ENCODE measurements around the gene LHX5. TPM values are rescaled to one million over a fixed set of nuclear protein-coding genes. Genes with fewer than 3 reads are reported as not detected.

LHX5 gene
- polyA plus RNA-seq (2013, experiment 1 of 2), result 8.4 TPM
- polyA plus RNA-seq (2013, experiment 2 of 2), result 8.3 TPM

DNA sequence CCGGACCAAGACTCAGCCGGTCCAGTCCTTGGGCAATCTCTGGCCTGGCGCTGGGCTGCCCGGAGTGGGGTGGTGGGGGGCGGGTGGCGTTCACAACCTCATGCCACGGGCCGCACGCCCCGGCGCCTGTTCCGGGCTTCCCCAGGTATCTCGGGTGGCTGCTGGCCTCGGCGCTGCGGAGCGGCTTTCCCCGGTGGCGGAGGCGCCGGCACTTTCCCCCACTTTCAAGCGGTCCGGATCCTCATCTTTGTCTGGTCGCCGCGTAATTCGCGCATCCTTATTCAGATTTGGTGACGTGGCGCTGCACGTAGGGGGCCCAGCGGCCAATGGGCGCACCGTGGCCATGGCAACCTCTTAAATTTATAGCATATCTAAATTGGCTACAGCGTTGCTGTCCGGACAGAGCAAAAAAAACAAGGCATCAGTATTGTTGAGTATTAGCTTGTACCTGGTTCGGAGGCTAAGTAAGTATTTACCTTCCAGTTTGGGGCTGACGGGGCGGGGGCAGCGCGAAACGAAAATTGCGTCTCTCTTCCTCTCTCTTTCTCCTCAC, at the start of gene LHX5:
Gene LHX5 (minus strand): TSS at position 253 of the 553 bp plus-strand sequence. CDS start 373 bp downstream, outside the sequence.
- H3K4me3 ChIP-seq (ENCODE audit: low read length in 2 of 2), result peak within 1 kb of the TSS in 1 of 2 donors; percentile 83

DNA sequence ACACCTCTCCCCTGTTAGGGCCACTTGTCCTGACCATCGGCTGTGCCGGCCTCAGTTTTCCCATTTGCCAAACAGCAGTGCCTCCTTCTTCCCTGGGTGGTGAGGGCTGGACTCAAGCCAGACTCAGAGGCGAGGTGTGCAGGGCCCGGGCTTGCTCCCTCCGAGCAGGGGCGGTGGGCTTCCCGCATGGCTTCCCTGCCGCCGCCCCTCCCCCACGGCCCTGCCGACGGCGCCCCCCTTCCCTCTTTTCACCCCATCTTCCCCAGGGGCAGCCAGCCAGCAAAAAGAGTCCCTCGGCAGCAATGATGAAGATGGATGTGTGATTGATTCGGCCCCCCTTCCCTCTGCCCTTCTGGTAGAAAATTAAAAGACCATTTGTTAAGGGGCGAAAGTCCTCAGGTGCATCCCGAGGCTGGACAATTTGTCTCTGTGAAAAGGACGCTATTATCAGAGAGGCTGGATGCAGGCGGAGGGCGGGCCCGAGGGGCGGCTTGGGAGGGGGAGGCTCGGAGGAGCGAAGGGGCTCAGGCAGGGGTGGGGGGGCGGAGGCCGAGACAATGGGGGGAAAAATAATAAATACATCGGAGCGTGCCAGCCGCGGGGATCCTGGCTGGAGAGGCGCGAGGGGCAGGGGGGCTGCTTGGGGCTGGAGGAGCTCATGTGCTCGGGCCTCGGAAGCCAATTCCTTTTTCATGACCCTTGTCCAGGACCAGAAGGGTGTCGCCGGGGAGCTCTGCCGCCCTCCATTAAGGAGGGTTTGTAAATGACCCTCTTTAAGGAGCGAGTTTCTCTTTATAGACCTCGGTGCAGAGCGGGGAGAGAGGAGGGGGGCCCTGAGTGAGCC, 48.0 kb upstream of the LHX5 start:
- H3K9me3 ChIP-seq (replicated peaks in 1 of 2; ENCODE audit: control insufficient read depth in 2 of 2, insufficient read depth in 1 of 2, low read depth in 1 of 2, low read length in 2 of 2), result peaks cover 5 to 8% of the 10 kb centered on the region in 2 donors
- no peak overlapping the region for H2BK15ac ChIP-seq (ENCODE audit: low read length)
- peak overlapping the region; percentile 34 for H3K27ac ChIP-seq (replicated peaks; ENCODE audit: low read length)
- H2BK120ac ChIP-seq (ENCODE audit: low read depth, low read length), result peak overlapping the region; percentile 38
- no peak overlapping the region for H3K14ac ChIP-seq (ENCODE audit: low read length)
- no peak overlapping the region for H3K4me3 ChIP-seq (ENCODE audit: low read length in 2 of 2)
- peaks cover 0 to 21% of the 10 kb centered on the region in 2 donors for H3K4me1 ChIP-seq (ENCODE audit: control insufficient read depth in 2 of 2, insufficient read depth in 1 of 2, low read depth in 1 of 2, low read length in 2 of 2)
- no peak overlapping the region for H3K9ac ChIP-seq (ENCODE audit: low read depth, low read length, poor library complexity)
- H3K18ac ChIP-seq (ENCODE audit: low read length), result peak overlapping the region; percentile 95
- peaks cover 0 to 91% (median 3%) of the 10 kb centered on the region in 3 experiments for H3K27me3 ChIP-seq (ENCODE audit: control insufficient read depth in 3 of 3, insufficient read depth in 3 of 3, low read depth in 1 of 3, low read length in 3 of 3)
- H2BK5ac ChIP-seq (ENCODE audit: low read length), result no peak overlapping the region
- peak overlapping the region; percentile 29 for H2AFZ ChIP-seq (ENCODE audit: low read length)
- peaks cover 2% of the 10 kb centered on the region for H3K79me1 ChIP-seq (ENCODE audit: low read depth, low read length)
- no peak overlapping the region for H2BK12ac ChIP-seq (ENCODE audit: low read length)
- peak overlapping the region; percentile 53 for H3K4me2 ChIP-seq (ENCODE audit: insufficient read depth, low read length, poor library complexity, severe bottlenecking)
- no peak overlapping the region for H4K8ac ChIP-seq (ENCODE audit: low read depth, low read length)
- no peak overlapping the region for H4K91ac ChIP-seq (ENCODE audit: low read depth, low read length, poor library complexity)
- no CpG with 5 or more reads among the region's 40 CpGs for WGBS, 2 donors (ENCODE audit: extremely low coverage in 2 of 2, insufficient read length in 2 of 2, insufficient replicate concordance in 1 of 2)
- no peak overlapping the region for H3K23ac ChIP-seq (ENCODE audit: low read depth, low read length, poor library complexity)
- DNase-seq (ENCODE audit: low spot score), result peak; percentile 44
- peak overlapping the region; percentile 72 for H2AK5ac ChIP-seq (ENCODE audit: low read depth, low read length)
- no peak overlapping the region for H3K4ac ChIP-seq (ENCODE audit: low read length)
- H3K36me3 ChIP-seq (replicated peaks in 1 of 2; ENCODE audit: control insufficient read depth in 2 of 2, insufficient read depth in 2 of 2, low read length in 2 of 2), result no peaks in the 10 kb centered on the region

More for the DNA sequence above, at the start of gene LHX5:
- H3K36me3 ChIP-seq (replicated peaks in 1 of 2; ENCODE audit: control insufficient read depth in 2 of 2, insufficient read depth in 2 of 2, low read length in 2 of 2), result peaks cover 0 to 5% of the 10 kb centered on the region in 2 donors
- peaks cover 6 to 51% of the 10 kb centered on the region in 2 donors for H3K4me1 ChIP-seq (ENCODE audit: control insufficient read depth in 2 of 2, insufficient read depth in 1 of 2, low read depth in 1 of 2, low read length in 2 of 2)
- peak within 1 kb of the TSS; percentile 92 for H3K18ac ChIP-seq (ENCODE audit: low read length)
- peaks cover 11% of the 10 kb centered on the region for H3K79me1 ChIP-seq (ENCODE audit: low read depth, low read length)
- H2AFZ ChIP-seq (ENCODE audit: low read length), result peak within 1 kb of the TSS; percentile 43
- peak within 1 kb of the TSS; percentile 66 for H2BK12ac ChIP-seq (ENCODE audit: low read length)
- H3K4me2 ChIP-seq (ENCODE audit: insufficient read depth, low read length, poor library complexity, severe bottlenecking), result peak within 1 kb of the TSS; percentile 98
- H3K4ac ChIP-seq (ENCODE audit: low read length), result peak within 1 kb of the TSS; percentile 26
- peak within 1 kb of the TSS; percentile 56 for H3K23ac ChIP-seq (ENCODE audit: low read depth, low read length, poor library complexity)
- H2BK5ac ChIP-seq (ENCODE audit: low read length), result peak within 1 kb of the TSS; percentile 77
- H3K14ac ChIP-seq (ENCODE audit: low read length), result peak within 1 kb of the TSS; percentile 14
- H3K9me3 ChIP-seq (replicated peaks in 1 of 2; ENCODE audit: control insufficient read depth in 2 of 2, insufficient read depth in 1 of 2, low read depth in 1 of 2, low read length in 2 of 2), result peaks cover 0 to 3% of the 10 kb centered on the region in 2 donors
- no peak within 1 kb of the TSS for H4K91ac ChIP-seq (ENCODE audit: low read depth, low read length, poor library complexity)
- H2BK15ac ChIP-seq (ENCODE audit: low read length), result peak within 1 kb of the TSS; percentile 78
- H2BK120ac ChIP-seq (ENCODE audit: low read depth, low read length), result no peak within 1 kb of the TSS
- no CpG with 5 or more reads among the region's 43 CpGs for WGBS, 2 donors (ENCODE audit: extremely low coverage in 2 of 2, insufficient read length in 2 of 2, insufficient replicate concordance in 1 of 2)
- no peak within 1 kb of the TSS for H4K8ac ChIP-seq (ENCODE audit: low read depth, low read length)
- H3K9ac ChIP-seq (ENCODE audit: low read depth, low read length, poor library complexity), result peak within 1 kb of the TSS; percentile 92
- peak; percentile 77 for DNase-seq (ENCODE audit: low spot score)
- H3K27ac ChIP-seq (replicated peaks; ENCODE audit: low read length), result peak within 1 kb of the TSS; percentile 13
- peak within 1 kb of the TSS; percentile 68 for H2AK5ac ChIP-seq (ENCODE audit: low read depth, low read length)
- H3K27me3 ChIP-seq (ENCODE audit: control insufficient read depth in 3 of 3, insufficient read depth in 3 of 3, low read depth in 1 of 3, low read length in 3 of 3), result peaks cover 12 to 100% (median 77%) of the 10 kb centered on the region in 3 experiments

DNA sequence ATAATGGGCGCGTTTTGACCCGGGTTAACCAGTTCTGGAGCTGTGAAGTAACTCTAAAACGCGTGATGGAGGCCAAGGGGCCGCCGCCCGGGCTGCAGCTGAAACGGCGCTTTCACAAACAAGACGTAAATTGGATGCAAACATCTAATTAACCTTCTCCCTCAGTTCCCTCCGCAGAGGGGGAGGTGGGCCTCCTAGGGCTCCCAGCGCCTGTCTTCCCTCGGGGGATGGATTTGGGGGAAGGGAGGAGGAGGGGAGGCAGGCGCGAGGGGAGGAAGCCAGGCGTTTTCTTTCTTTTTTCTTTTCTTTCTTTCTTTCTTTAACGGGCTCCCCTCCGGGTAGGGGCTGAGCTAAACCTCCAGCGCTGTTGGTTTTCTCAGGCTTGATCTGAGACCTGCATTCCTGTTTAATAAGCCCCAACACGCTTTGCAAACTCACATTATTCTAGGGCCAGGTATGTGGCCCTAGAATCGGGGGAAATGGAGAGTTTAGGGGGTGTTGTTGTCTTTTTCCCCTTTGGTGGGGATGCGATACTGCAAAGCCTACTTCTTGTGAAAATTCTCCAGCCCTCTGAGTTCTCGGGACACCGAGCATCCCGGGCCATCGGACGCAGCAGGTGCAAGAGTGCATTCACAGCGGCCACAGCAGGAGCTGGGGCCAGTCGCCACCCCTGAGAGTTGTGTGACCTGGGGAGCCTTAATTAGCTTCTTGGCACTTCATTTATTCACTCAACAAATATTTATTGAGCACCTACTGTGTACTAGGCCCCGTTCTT, 43.6 kb upstream of the LHX5 start:
- peak overlapping the region; percentile 54 for H2BK5ac ChIP-seq (ENCODE audit: low read length)
- peaks cover 0 to 25% of the 10 kb centered on the region in 2 donors for H3K4me1 ChIP-seq (ENCODE audit: control insufficient read depth in 2 of 2, insufficient read depth in 1 of 2, low read depth in 1 of 2, low read length in 2 of 2)
- H3K27ac ChIP-seq (replicated peaks; ENCODE audit: low read length), result peak overlapping the region; percentile 90
- peaks cover 5 to 8% of the 10 kb centered on the region in 2 donors for H3K9me3 ChIP-seq (replicated peaks in 1 of 2; ENCODE audit: control insufficient read depth in 2 of 2, insufficient read depth in 1 of 2, low read depth in 1 of 2, low read length in 2 of 2)
- peak overlapping the region; percentile 60 for H2AFZ ChIP-seq (ENCODE audit: low read length)
- no peak overlapping the region for H3K14ac ChIP-seq (ENCODE audit: low read length)
- no peak overlapping the region for H3K4ac ChIP-seq (ENCODE audit: low read length)
- no peaks in the 10 kb centered on the region for H3K36me3 ChIP-seq (replicated peaks in 1 of 2; ENCODE audit: control insufficient read depth in 2 of 2, insufficient read depth in 2 of 2, low read length in 2 of 2)
- no peak overlapping the region for H2BK120ac ChIP-seq (ENCODE audit: low read depth, low read length)
- no peak overlapping the region for H3K18ac ChIP-seq (ENCODE audit: low read length)
- H3K4me2 ChIP-seq (ENCODE audit: insufficient read depth, low read length, poor library complexity, severe bottlenecking), result peak overlapping the region; percentile 51
- H4K8ac ChIP-seq (ENCODE audit: low read depth, low read length), result no peak overlapping the region
- H3K4me3 ChIP-seq (ENCODE audit: low read length in 2 of 2), result no peak overlapping the region
- H3K9ac ChIP-seq (ENCODE audit: low read depth, low read length, poor library complexity), result no peak overlapping the region
- peaks cover 0 to 86% (median 0%) of the 10 kb centered on the region in 3 experiments for H3K27me3 ChIP-seq (ENCODE audit: control insufficient read depth in 3 of 3, insufficient read depth in 3 of 3, low read depth in 1 of 3, low read length in 3 of 3)
- no peak overlapping the region for H4K91ac ChIP-seq (ENCODE audit: low read depth, low read length, poor library complexity)
- peaks cover 2% of the 10 kb centered on the region for H3K79me1 ChIP-seq (ENCODE audit: low read depth, low read length)
- WGBS, 2 donors (ENCODE audit: extremely low coverage in 2 of 2, insufficient read length in 2 of 2, insufficient replicate concordance in 1 of 2), result no CpG with 5 or more reads among the region's 31 CpGs
- no peak overlapping the region for H2BK15ac ChIP-seq (ENCODE audit: low read length)
- no peak overlapping the region for H2BK12ac ChIP-seq (ENCODE audit: low read length)
- H3K23ac ChIP-seq (ENCODE audit: low read depth, low read length, poor library complexity), result no peak overlapping the region
- no peak overlapping the region for H2AK5ac ChIP-seq (ENCODE audit: low read depth, low read length)
- DNase-seq (ENCODE audit: low spot score), result peak; percentile 79
